NCI-H1417 (cell line): ENCODE results near the gene NME1.
"Not testable (repeated sequence)": the region's sequence is repeated elsewhere in the genome, so short reads cannot be mapped to it uniquely, and the experiment has no call there.

ENCODE experiments used
- DNase-seq, 3 experiments: peaks; one replicate each; lab custom pipeline; 2025; lab: John Stamatoyannopoulos, UW

Gene NME1

DNA sequence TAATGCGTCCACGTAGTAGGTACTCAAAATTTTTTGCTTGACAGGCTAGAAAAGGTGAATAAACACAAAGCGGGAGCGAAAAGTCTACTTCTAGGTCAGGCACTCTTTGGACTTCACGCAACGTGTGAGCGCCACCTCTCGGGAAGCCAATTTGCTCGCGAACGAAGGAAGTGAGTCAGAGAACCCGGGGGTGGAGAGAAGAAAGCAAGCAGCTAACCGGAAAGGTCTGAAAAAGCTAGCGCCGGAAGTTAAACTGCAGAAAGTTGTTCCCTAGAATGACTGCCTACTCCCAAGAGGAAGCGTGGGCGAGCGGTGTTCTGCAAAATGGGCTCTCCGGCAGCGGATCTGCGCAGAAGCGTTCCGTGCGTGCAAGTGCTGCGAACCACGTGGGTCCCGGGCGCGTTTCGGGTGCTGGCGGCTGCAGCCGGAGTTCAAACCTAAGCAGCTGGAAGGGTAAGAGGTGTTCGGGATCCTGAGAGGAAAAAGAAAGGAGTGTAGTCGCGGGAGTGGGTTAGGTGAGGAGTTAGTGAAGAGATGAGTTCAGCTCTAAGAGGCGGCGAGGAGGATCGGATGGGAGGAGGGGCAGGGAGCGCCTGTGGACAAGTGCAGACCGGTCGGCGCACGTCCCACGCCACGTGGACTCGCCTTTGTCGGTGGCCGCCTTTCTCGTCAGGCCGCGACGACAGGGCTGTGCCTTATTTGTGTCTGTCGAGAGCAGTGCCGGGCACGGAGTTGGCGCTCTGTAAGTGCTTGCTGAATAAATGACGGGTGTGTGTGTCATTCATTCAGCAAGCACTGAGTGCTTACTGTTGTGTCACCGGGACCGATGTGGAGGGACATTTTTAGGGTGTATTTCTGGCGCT, at the start of gene NME1:
Gene NME1, plus strand, starts transcription at position 350 of the 863 bp plus-strand sequence. CDS start 2,096 bp downstream, outside the sequence.
- DNase-seq: peak; percentile 96 to 100 (median 98)

DNA sequence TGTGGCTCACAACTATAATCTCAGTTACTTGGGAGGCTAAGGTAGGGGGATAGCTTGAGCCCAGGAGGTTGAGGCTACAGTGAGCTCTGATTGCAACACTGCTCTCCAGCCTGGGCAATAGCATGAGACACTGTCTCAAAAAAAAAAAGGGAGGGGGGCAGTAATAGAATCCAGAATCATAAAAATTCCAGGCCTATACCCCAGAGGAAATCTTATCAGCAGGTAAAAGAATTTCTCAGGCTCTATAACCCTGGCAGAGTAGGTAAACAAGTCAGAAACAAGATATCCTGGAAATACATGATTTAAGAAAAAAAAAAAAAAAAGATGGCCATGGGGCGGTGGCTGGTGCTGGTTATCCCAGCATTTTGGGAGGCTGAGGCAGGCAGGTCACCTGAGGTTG, 45.6 kb upstream of the NME1 start:
- no peak for DNase-seq

DNA sequence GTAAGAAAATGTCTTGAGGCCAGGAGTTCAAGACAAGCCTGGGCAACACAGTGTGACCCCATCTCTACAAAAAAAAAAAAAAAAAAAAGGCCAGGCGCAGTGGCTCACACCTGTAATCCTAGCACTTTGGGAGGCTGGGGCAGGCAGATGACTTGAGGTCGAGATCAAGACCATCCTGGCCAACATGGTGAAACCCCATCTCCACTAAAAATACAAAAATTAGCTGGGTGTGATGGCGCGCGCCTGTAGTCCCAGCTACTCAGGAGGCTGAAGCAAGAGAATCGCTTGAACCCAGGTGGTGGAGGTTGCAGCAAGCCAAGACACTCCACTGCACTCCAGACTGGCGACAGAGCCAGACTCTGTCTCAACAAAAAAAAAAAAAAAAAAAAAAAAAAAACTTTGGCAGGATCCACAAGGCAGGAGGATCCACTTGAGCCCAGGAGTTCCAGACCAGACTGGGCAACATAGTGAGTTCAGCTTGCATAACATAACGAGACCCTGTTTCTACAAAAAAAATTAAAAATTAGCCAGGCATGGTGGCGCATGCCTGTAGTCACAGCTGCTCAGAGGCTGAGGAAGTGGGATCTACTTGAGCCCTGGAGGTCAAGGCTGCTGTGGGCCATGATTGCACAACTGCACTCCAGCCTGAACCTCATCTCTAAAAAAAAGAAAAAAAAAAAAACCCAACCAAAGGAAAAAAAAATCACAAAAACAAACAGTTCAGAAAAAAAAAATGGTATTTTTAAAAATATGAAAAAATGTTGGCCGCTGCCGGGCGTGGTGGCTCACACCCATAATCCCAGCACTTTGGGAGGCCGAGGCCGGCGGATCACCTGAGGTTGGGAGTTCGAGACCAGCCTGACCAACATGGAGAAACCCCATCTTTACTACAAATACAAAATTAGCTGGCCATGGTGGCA, 40.8 kb upstream of the NME1 start:
- DNase-seq: not testable (repeated sequence)

DNA sequence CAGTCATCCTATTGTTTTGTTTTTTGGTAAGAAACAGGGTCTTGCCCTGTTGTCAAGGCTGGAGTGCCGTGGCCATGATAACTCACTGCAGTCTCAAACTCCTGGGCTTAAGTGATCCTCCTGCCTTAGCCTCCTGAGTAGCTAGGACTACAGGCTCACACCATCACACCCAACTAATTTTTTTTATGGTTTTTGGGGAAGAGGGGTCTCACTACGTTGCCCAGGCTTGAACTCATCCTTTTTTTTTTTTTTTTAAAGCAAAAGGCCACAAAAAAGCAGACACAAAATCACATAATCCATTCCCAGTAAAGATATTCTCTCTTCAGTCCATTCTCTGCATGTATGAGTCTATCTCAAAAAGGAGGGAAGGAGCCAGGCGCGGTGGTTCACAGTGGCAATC, 38.2 kb upstream of the NME1 start:
- no peak for DNase-seq

DNA sequence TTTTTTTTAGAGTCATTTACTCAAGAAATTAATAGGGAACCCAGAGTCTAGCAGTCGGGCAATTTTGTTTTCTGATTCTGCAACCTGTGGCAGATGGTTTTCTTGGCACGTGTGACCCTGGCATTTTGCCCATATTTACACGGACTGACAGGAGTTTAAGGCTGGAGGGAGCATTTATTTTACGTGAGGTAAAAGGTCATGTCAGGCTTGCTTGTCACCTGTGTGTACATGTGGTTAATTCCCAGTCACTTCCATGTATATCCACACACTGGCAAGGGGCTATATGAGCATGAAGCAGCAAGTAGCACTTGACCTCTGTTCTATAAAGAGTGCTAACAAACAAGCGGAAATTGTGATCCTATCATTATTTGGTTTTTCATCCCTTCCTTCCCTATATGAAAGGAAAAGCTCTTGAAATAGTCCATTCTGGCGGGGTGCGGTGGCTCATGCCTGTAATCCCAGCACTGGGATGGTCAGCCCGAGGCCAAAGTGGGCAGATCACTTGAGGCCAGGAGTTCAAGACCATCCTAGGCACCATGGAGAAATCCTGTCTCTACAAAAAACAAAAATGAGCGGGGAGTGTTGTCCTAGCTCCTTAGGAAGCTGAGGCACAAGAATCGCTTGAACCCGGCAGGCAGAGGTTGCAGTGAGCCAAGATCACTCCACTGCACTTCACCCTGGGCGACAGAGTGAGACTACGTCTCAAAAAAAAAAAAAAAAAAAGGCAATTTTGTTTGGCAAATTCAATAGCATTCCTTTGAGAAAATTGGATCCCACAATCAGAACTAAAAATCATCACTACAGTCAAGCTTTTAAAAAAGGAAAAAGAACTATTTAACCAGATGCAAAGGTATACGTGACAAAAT, 34.8 kb upstream of the NME1 start:
- DNase-seq: peak; percentile 19 to 97 (median 79)

DNA sequence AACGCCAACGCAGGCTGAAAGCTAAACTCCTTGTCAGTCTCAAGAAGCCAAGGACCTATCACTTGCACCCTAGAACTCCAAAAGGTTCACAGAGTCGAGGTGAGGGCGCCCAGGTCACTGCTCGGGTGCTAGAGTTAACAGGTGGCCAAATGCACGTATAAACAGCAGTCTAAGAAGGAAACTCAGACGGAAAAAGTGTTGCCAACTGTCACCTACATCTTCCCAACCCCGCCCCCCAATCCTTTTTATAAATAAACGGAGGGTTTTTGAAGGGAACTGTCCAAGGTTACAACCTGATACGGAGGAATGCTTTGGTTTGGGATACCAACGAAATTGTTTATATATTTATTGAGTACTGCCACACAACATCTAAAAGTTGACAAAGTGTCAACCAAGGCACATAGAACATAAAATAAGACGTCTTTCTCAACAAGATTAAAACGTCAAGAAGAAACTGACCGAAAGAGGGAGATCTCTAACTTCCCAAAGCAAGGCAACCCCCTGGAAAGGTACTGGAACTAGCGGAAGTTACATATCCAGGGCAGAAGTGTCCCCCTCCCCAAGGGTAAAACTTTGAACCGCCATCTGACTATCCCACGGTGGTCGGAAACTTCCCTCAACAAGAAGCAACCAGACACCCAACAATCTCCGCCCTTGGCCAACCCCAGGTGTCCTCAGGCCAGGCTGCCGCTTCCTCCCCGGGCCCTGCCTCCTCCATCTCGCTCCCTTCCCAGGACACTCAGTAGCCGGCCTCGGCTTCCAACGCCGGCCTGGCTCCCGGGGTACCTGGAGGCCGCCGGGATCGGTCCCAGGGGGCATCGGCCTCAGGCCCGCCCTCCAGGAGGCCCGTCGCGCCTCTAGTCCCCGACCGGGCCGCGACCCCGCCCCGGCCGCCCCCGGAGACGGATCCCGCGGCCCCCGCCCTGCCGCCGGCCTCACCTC, 33.7 kb upstream of the NME1 start:
- DNase-seq: peak; percentile 3 to 66 (median 56)

DNA sequence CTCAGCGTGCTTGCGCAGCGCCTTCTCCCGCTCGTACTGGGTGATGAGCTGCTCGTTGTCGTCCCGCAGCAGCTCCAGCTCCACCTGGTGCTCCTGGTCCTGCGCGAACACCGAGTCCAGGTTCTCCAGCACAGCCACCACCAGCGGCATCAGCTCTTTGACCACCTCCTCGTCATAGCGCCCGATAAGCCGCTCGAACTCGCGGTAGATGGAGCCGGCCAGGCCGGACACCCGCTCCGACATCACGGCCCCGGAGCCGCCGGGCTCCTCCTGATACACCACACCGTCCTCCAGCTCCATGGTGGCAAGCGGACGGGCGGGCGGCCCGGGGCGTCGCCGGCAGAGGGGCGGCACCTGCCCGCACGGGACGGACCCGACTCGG, 33.0 kb upstream of the NME1 start:
- peak; percentile 38 to 87 (median 81) for DNase-seq

DNA sequence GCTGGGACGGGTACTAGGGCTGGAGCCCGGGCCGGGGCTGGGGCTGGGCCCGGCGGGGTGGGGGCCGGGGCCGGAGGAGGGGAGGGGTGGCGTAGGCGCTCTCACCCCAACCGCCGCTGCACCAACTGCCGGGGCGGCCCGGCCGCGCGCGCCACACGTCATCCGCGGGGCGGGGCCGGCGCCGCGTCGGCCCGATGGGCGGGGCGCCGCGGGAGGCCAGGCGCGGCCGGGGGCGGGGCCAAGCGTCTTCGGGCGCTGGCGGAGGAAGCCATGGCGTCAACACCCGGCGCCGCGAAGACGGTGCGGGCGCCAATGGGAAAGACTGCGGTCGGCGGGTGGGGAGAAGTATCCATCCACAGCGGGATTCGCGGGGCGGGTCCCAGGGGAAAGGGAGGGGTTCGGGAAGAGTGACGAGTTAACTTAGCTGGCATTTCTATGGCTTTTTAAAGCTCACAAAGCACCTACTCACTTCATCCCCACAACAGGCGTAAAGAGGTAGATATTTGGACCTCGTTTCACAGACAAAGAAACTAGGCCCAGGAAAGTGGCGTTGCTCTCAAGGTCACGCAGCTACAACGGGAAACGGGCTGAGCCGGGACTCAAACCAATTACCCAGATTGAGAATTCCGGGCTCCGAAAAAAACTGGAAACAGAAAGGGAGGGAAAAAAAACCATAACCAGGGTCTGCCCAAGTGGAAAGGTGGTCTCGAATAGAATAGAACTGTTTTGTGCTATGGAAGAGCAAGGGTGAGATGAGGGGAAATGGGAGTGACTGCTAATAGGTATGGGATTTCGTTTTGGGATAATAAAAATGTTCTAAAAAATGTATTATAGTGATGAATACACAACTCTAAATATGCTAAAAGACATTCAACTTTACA, 32.4 kb upstream of the NME1 start, which contains the start of gene SPAG9:
Gene SPAG9, minus strand, starts transcription at position 130 of the 881 bp plus-strand sequence. CDS start 212 bp downstream, outside the sequence.
- DNase-seq: peak; percentile 95 to 96 (median 96)

DNA sequence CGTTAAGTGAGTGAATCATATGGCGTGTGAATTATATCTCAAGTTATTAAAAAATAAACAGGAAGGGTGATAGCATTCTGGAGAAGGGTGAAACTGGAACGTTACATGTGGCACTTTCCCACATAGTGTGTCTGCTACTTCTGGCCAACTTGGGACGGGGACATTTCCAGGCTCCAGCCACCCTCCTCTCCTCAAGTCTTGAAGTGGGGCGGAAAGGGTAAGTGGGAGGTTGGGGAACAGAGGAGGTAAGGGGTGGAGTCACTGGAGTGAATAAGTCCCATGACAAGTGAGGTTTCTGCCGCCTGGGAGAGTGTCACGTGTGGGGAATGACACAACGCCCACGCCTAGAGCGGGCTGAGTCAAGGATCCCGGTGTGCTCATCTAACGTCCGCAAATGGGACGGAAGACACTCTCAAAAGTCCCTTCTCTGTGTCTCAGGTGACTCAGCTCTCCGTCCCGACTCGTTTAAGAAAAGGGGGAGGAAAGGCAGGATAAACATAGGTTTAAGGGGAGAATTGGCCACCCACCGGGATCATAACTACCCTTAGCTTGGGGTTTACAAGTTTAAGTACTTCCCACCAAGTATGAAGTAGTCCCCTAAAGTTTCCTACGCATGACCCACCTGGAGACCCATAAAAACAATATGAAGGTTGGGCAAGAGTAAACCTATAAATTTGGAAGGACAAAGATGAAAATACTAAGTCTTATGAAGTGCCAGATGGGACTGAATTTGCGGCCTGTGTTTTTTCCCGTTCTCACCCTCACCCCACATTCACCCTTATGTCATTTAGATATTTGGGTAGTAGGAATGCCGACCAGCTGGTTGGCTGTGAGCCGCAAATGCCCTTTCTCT, 31.5 kb upstream of the NME1 start:
- peak; percentile 48 to 73 (median 58) for DNase-seq

DNA sequence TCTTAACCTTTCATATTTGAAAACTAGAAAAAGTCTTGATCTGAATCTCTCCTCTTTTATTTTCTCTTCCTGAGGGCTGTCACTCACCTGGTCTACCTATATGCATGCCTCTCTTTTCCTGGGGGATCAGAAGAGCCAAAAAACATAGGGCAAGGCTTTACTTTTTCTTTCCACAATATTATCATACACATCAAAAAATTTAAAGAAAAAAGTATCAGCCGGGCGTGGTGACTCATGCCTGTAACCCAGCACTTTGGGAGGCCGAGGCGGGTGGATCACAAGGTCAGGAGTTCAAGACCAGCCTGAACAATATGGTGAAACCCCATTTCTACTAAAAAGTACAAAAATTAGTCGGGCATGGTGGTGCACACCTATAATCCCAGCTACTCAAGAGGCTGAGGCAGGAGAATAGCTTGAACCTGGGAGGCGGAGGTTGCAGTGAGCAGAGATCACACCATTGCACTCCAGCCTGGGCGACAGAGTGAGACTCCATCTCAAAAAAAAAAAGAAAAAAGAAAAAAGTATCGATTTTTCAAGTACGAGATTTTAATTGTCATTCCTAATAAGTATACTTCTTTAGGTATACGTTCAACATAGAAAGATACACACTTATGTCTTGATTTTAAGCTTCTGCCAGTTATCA, 30.8 kb upstream of the NME1 start:
- not testable (repeated sequence) for DNase-seq

DNA sequence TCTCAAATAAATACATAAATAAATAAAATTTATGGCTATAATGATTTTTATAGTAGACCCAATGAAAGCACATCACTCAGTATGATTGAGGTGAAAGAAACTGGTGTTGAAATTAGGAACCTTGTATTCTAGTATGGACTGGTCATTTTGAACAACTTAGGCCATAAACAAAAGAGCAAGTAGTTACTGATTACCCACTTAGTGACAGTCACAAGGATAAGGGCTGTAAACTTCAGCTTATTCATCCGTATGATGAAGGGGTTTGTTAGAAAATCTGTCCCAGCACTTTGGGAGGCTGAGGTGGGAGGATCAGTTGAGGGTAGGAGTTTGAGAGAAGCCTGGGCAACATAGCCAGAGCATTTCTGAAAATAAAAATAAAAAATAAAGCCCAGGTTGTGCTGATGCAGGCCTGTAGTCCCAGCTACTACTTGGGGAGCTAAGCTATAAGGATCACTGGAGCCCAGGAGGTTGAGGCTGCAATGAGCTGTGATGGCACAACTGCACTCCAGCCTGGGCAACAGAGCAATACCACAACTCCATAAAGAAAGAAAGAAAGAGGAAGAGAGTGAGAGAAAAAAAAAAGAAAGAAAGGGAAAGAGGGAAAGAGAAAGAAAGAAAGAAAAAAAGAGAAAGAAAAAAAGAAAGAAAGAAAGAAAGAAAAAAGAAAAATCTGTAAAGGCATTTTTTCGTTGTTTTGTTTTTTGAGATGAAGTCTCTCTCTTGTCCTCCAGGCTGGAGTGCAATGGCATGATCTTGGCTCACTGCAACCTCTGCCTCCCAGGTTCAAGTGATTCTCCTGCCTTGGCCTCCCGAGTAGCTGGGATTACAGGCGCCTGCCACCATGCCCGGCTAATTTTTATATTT, 28.5 kb upstream of the NME1 start:
- DNase-seq: no peak

DNA sequence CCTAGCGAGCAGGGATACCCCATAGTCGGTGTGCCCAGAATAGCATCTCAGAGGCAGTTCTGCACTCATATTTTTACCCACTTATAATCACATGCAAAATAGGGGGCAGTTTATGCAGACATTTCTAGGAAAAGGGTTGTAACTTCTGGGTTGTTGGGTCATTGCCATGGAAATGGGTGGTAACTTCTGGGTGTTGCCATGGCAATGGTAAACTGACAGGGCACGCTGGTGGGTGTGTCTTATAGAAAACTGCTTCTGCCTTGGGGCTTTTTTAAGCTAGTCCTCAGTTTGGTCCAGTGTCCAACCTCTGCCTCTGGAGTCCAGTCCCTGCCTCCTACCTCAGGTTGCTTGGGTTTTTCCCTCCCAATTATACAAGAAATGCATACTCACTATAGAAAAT, 25.3 kb upstream of the NME1 start:
- DNase-seq: no peak

DNA sequence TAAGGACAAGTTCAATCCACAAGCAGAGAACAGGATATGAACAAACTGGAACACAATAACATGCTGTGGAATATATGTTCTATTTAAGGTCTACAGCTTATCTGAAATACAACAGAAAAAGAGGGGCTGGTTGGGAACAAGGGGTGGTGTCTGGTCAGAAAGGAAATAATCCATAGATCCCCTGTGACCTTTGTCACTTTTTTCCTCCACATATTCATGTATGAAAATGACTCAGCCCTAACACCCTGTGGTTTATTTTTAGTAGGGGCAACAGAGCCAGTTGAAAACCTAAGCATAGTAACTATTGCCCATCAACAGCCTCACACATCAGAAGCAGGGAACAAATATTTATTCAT, 20.4 kb upstream of the NME1 start:
- no peak for DNase-seq

DNA sequence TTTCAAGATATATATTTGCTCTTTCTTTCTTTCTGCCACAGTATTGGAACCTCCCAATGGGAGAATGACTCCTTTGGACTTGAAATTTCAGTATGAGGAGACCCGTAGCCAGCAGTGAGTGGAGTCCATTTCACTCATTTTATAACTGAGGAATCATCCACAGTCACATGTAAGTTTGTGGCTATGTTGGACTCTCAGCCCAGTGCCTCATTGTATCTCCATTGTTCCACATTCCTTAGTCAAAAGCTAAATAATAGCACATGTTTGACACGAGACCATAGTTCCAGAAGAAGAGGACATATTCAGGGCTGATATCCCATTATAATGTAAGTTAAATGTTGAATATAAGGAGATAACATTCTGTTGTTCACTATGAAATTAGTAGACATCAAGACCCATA, 20.0 kb upstream of the NME1 start:
- no peak for DNase-seq

DNA sequence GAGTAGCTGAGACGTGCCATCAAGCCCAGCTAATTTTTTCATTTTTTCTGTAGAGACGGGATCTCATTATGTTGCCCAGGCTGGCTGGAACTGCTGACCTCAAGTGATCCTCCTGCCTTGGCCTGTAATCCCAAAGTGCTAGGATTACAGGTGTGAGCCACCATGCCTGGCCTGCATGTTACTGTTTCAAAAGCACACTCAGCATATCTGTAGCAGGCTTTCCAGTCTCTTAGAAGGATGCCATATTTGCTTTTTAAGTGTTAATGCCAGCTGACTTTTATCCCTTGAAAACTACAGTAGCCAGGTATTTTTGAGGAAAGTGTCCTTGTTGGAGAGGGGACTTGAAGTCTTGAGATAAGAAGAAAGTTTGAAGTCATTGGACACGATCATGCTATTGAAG, 17.4 kb upstream of the NME1 start:
- DNase-seq: no peak

DNA sequence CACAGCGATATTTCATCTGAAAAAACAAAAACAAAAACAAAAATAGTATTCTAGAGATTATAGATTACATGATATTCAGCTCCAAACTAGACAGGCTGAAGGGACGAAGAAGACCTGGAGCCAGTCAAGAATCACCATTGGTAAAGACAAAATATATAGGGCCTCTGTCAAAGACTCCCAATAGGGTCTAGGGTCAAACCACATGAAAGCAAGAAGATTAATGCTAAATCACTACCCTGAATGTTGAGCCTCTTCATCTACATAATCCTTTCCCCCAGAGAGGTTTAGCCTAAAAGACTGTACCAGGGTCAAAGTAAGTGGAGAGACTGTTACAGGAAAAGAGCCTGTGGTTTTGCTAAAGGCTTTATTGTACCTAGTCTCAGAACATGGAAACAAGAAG, 10.8 kb upstream of the NME1 start:
- no peak for DNase-seq
